ENCODE data around the gene ELAVL2. TPM values are rescaled to one million over a fixed set of nuclear protein-coding genes. Genes with fewer than 3 reads are reported as not detected.

Gene ELAVL2
- total and polyA plus RNA-seq, 7 experiments from 2014 or later: not detected

DNA sequence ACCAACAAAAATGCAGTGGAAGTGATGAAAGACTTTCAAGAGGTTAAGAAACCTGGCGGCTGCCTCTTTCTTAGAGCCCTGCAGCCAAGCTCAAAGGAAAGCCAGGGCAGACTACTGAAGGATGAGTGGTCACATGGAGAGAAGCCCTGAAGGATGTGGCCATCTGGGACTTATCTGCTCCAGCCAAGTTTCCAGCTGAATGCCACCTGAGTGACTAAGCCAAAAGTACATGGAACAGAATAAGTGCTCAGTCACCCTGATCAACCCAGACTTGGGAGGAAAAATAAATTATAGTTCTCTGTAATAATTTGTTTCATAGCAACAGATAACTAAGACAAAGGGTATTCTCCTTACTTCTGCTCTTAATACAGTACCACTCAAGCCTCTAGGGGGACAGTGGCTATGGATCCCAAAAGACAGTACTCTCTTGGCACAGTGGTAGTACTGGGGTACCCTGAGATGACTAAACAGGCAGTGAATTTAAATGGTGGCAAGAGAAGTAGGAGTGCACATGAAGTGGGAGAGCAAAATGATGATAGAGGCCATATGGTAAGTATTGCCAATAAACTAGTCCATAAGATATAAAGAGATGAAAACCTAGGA, 182.3 kb downstream of the ELAVL2 start:
- no peak overlapping the region for H3K27ac Mint-ChIP-seq
- ATAC-seq (no peak), DNase-seq (no peak)
- Histone ChIP-seq H3K36me3 (ENCODE audit: control insufficient read depth in 2 of 3, insufficient read depth in 3 of 3, low read length in 3 of 3) (no peaks in the 10 kb centered on the region), H3K27ac (ENCODE audit: low read depth, low read length) (no peak overlapping the region), H3K4me1 (ENCODE audit: control insufficient read depth in 2 of 2, insufficient read depth in 2 of 2, low read length in 2 of 2) (no peaks in the 10 kb centered on the region), H3K27me3 (ENCODE audit: control insufficient read depth in 2 of 2, insufficient read depth in 2 of 2, low read length in 2 of 2) (no peaks in the 10 kb centered on the region), H3K4me3 (ENCODE audit: low read length) (no peak overlapping the region), H3K9me3 (ENCODE audit: control insufficient read depth in 2 of 3, low read length in 3 of 3) (no peaks in the 10 kb centered on the region)
- H3K4me1 Mint-ChIP-seq: no peaks in the 10 kb centered on the region
- intact Hi-C loops (cut with micrococcal nuclease): no loop called here
- no peak overlapping the region for H3K4me3 Mint-ChIP-seq
- ChIA-PET POLR2A (interaction anchor here (0.7 kb wide), 1 partner anchor 329 kb away, joined by 4 read pairs; no protein-coding TSS in a partner anchor), CTCF (interaction anchor here (0.7 kb wide), 1 partner anchor 10 kb away, joined by 5 read pairs; no protein-coding TSS in a partner anchor)
- no peaks in the 10 kb centered on the region for H3K27me3 Mint-ChIP-seq
- no peaks in the 10 kb centered on the region for H3K36me3 Mint-ChIP-seq
- H3K9me3 Mint-ChIP-seq: peaks cover 0 to 12% (median 7%) of the 10 kb centered on the region in 11 donors

All from naive thymus-derived CD4-positive, alpha-beta T cell (primary cell).